HG03439 (cell line): Measurements from ENCODE around the gene SULT1C4.

Experiments
- ATAC-seq: cut with Tn5 transposase; IDR thresholded peaks from one replicate; pipeline ENCODE4 v1.9.1; 2021; ENCODE audit warnings: mild to moderate bottlenecking, moderate library complexity; ENCODE audit not compliant: unreplicated experiment

The SULT1C4 gene

GRCh38 chr2:108369153-108369552 is 8.6 kb upstream of the SULT1C4 start:
- no peak for ATAC-seq

- no peak for ATAC-seq
Measured at GRCh38 chr2:108370080-108370479, 7.7 kb upstream of the SULT1C4 start.

- no peak for ATAC-seq
Measured at GRCh38 chr2:108376774-108377173, 980 bp upstream of the SULT1C4 start.

GRCh38 chr2:108377401-108377800 is 353 bp upstream of the SULT1C4 start:
- no peak for ATAC-seq

- no peak for ATAC-seq
Measured at GRCh38 chr2:108378851-108379250, 1.1 kb downstream of the SULT1C4 start.

GRCh38 chr2:108382196-108382595 is 4.4 kb downstream of the SULT1C4 start:
- ATAC-seq: no peak

- no peak for ATAC-seq
Measured at GRCh38 chr2:108383146-108383830, 5.5 kb downstream of the SULT1C4 start.

- ATAC-seq: no peak
Measured at GRCh38 chr2:108384662-108385393, 7.1 kb downstream of the SULT1C4 start.

- no peak for ATAC-seq
Measured at GRCh38 chr2:108385411-108386071, 7.8 kb downstream of the SULT1C4 start.

- no peak for ATAC-seq
Measured at GRCh38 chr2:108388045-108388444, 10.3 kb downstream of the SULT1C4 start.

- no peak for ATAC-seq
Measured at GRCh38 chr2:108390340-108390739, 12.6 kb downstream of the SULT1C4 start.

GRCh38 chr2:108392029-108392428 is 14.3 kb downstream of the SULT1C4 start:
- no peak for ATAC-seq

- no peak for ATAC-seq
Measured at GRCh38 chr2:108393197-108393596, 15.4 kb downstream of the SULT1C4 start.

- no peak for ATAC-seq
Measured at GRCh38 chr2:108395155-108395554, 17.4 kb downstream of the SULT1C4 start.

- ATAC-seq: no peak
Measured at GRCh38 chr2:108396845-108397244, 19.1 kb downstream of the SULT1C4 start.

- ATAC-seq: no peak
Measured at GRCh38 chr2:108399479-108399878, 21.7 kb downstream of the SULT1C4 start.

- ATAC-seq: no peak
Measured at GRCh38 chr2:108401800-108402199, 24.0 kb downstream of the SULT1C4 start.

- ATAC-seq: no peak
Measured at GRCh38 chr2:108403494-108403893, 25.7 kb downstream of the SULT1C4 start.

- ATAC-seq: no peak
Measured at GRCh38 chr2:108404784-108405397, 27.1 kb downstream of the SULT1C4 start.

GRCh38 chr2:108407864-108408729 is 30.3 kb downstream of the SULT1C4 start:
- ATAC-seq: no peak

- ATAC-seq: no peak
Measured at GRCh38 chr2:108409768-108410167, 32.0 kb downstream of the SULT1C4 start.
